CD4-positive, alpha-beta memory T cell (primary cell): ENCODE measurements around the gene LRRC28. TPM values are rescaled to one million over a fixed set of nuclear protein-coding genes. Genes with fewer than 3 reads are reported as not detected.

Experiments used
- CTCF ChIA-PET: fragments of 350-600 bp; sonication (Branson Sonifier 250); formaldehyde crosslinking; loops from one replicate; lab custom pipeline; 2021; ENCODE audit warnings: inconsistent platforms; ENCODE audit not compliant: partially characterized antibody; lab: Charles Lee
- POLR2A ChIA-PET: fragments of 350-600 bp; sonication (Branson Sonifier 250); formaldehyde crosslinking; loops from one replicate; lab custom pipeline; 2021; ENCODE audit not compliant: partially characterized antibody; lab: Charles Lee
- DNase-seq, 5 donors: peaks; one replicate each; pipeline versions ENCODE4 v3.0.0 to v3.0.0-alpha.2; 2020 to 2022; ENCODE audit warnings: mixed read lengths in 1 of 5
- H3K27ac ChIP-seq: one replicate; pipeline ENCODE4 v1.7.0; 2013; ENCODE audit warnings: low read depth, low read length
- H3K27me3 ChIP-seq: 2 replicates; pipeline ENCODE4 v1.7.0; 2013; ENCODE audit warnings: mild to moderate bottlenecking, low read length, moderate library complexity; ENCODE audit not compliant: insufficient read depth
- H3K36me3 ChIP-seq: 2 replicates; pipeline ENCODE4 v1.7.0; 2013; ENCODE audit warnings: mild to moderate bottlenecking, low read length, moderate library complexity; ENCODE audit not compliant: insufficient read depth
- H3K4me1 ChIP-seq: 2 replicates; pipeline ENCODE4 v1.7.0; 2013; ENCODE audit warnings: mild to moderate bottlenecking, low read length, moderate library complexity; ENCODE audit not compliant: insufficient read depth
- H3K4me3 ChIP-seq, 2 donors: one replicate each; pipeline ENCODE4 v1.7.0; 2013; ENCODE audit warnings: low read length in 2 of 2, mild to moderate bottlenecking in 1 of 2
- H3K9me3 ChIP-seq, 2 donors: one replicate each; pipeline ENCODE4 v1.7.0; 2013; ENCODE audit warnings: low read length in 2 of 2, control low read depth in 1 of 2; ENCODE audit not compliant: control insufficient read depth in 1 of 2
- H3K27ac Mint-ChIP-seq, 7 donors: one replicate each; pipeline ENCODE4 v1.8.0; 2020 to 2021; ENCODE audit warnings: mixed read lengths in 7 of 7, mild to moderate bottlenecking in 6 of 7, inconsistent platforms in 3 of 7, moderate library complexity in 3 of 7
- H3K27me3 Mint-ChIP-seq, 2 donors: one replicate each; pipeline ENCODE4 v1.8.0; 2020 to 2021; ENCODE audit warnings: mixed read lengths in 2 of 2
- H3K36me3 Mint-ChIP-seq, 2 donors: one replicate each; pipeline ENCODE4 v1.8.0; 2020 to 2021; ENCODE audit warnings: mixed read lengths in 2 of 2, inconsistent platforms in 1 of 2, mild to moderate bottlenecking in 1 of 2
- H3K4me1 Mint-ChIP-seq, 4 donors: one replicate each; pipeline ENCODE4 v1.8.0; 2020 to 2021; ENCODE audit warnings: mixed read lengths in 4 of 4, mild to moderate bottlenecking in 1 of 4
- H3K4me3 Mint-ChIP-seq, 8 donors: one replicate each; pipeline ENCODE4 v1.8.0; 2020 to 2021; ENCODE audit warnings: mixed read lengths in 8 of 8, mild to moderate bottlenecking in 7 of 8, moderate library complexity in 6 of 8, inconsistent platforms in 3 of 8
- H3K9me3 Mint-ChIP-seq, 8 donors: one replicate each; pipeline ENCODE4 v1.8.0; 2020 to 2021; ENCODE audit warnings: mixed read lengths in 8 of 8, mild to moderate bottlenecking in 5 of 8, inconsistent platforms in 3 of 8, moderate library complexity in 1 of 8
- intact Hi-C: fragments of 100-400 bp; cut with micrococcal nuclease; formaldehyde crosslinking; loops from one replicate; pipeline ENCODE4 v1.15.1; 2023
- polyA plus RNA-seq, 2 donors: library from polyadenylated mRNA; unstranded; fragments of 300-500 nt; fragmentation: Illumina TruSeq; gene quantifications; one replicate each; pipeline ENCODE4 v1.2.3, GENCODE V29; 2021
- total RNA-seq, 2 experiments: library from RNA; stranded (reverse); gene quantifications; one replicate each; pipeline ENCODE4 v1.2.3, GENCODE V29; 2021

Gene LRRC28
- total and polyA plus RNA-seq, 4 experiments from 2014 or later = 16.4 to 27.1 (median 19.2) TPM

DNA sequence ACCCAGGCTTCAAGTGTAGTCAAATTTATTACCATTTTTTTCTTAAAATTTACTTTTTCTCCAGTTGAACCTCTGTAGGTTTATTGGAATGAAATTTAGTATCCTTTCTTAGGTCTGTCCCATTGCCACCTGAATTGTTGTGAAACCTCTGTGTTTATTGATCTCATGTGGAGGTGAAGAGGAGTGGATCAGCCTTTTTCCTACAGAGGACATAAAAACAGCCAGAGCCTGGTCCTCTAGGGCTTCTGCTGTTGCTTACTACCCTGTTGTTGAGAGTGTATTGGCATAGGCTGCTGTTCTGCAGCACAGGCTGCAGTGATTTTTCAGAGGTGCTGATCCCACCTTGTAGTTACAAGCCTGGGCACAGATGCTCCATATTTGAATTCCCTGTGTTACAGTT, 44.6 kb downstream of the LRRC28 start:
- ChIA-PET CTCF (no interaction called here), POLR2A (no interaction called here)
- H3K27ac ChIP-seq = no peak overlapping the region
- H3K4me1 ChIP-seq = no peaks in the 10 kb centered on the region
- intact Hi-C loops = no loop called here
- DNase-seq = no peak
- Mint-ChIP-seq H3K27me3 (no peaks in the 10 kb centered on the region), H3K9me3 (peaks cover 0 to 2% (median 0%) of the 10 kb centered on the region in 8 donors), H3K36me3 (peaks cover 26 to 41% of the 10 kb centered on the region in 2 donors), H3K4me3 (no peak overlapping the region), H3K27ac (no peak overlapping the region), H3K4me1 (peaks cover 0 to 2% (median under 1%) of the 10 kb centered on the region in 4 donors)
- H3K27me3 ChIP-seq = no peaks in the 10 kb centered on the region
- H3K9me3 ChIP-seq = no peaks in the 10 kb centered on the region
- no peak overlapping the region for H3K4me3 ChIP-seq
- no peaks in the 10 kb centered on the region for H3K36me3 ChIP-seq

DNA sequence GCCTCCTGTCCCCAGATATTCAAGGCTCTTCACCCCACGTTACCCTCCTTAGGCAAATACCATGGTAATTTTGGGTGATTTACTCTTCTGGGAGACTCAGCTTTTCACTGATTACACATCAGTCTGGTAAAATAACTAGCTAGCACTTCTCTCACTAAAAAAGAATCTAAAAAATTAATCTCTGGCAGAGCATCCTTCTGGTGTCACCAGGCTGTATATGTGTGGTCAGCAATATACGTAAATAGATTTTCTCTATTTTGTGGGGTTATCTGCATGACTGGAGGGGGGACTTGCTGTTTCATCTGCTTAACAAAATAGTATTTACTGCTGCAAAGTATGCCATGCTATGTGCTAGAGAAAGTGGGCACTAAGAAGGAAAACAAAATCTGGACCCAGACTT, 45.1 kb downstream of the LRRC28 start:
- no peak overlapping the region for H3K27ac ChIP-seq
- DNase-seq = no peak
- Mint-ChIP-seq H3K4me1 (peaks cover 0 to 2% (median under 1%) of the 10 kb centered on the region in 4 donors), H3K27me3 (no peaks in the 10 kb centered on the region), H3K27ac (no peak overlapping the region), H3K4me3 (no peak overlapping the region), H3K36me3 (peaks cover 20 to 38% of the 10 kb centered on the region in 2 donors), H3K9me3 (peaks cover 0 to 2% (median 0%) of the 10 kb centered on the region in 8 donors)
- H3K9me3 ChIP-seq = no peaks in the 10 kb centered on the region
- no peaks in the 10 kb centered on the region for H3K4me1 ChIP-seq
- no peaks in the 10 kb centered on the region for H3K27me3 ChIP-seq
- H3K4me3 ChIP-seq = no peak overlapping the region
- intact Hi-C loops = no loop called here
- POLR2A ChIA-PET = no interaction called here
- CTCF ChIA-PET = interaction anchor here (0.7 to 1.8 kb wide), 3 partner anchors 39 to 408 kb away, joined by 3 to 4 read pairs (median 4); no protein-coding TSS in a partner anchor
- no peaks in the 10 kb centered on the region for H3K36me3 ChIP-seq

DNA sequence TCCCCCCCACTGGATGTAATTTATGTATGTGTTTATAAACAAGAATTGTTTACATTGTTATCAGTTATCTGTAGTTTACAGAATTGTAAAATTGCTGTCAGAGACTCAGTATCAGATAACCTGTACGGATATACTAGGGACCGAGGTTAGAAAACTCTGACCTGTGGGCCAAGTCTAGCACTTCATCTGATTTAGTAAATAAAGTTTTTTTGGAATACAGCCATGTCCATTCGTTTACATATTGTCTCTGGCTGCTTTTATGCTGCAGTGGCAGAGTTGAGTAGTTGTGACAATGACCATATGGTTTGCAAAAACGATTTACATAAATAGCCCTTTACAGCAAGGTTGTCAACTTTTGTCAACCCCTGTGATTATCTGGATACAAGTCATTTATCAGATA, 52.6 kb downstream of the LRRC28 start:
- H3K36me3 Mint-ChIP-seq = peaks cover 1 to 16% of the 10 kb centered on the region in 2 donors
- Histone ChIP-seq H3K36me3 (no peaks in the 10 kb centered on the region), H3K9me3 (no peaks in the 10 kb centered on the region), H3K27me3 (no peaks in the 10 kb centered on the region), H3K27ac (no peak overlapping the region), H3K4me3 (no peak overlapping the region), H3K4me1 (no peaks in the 10 kb centered on the region)
- intact Hi-C loops = no loop called here
- H3K27ac Mint-ChIP-seq = no peak overlapping the region
- no peaks in the 10 kb centered on the region for H3K27me3 Mint-ChIP-seq
- H3K4me1 Mint-ChIP-seq = no peaks in the 10 kb centered on the region
- H3K9me3 Mint-ChIP-seq = no peaks in the 10 kb centered on the region
- no peak for DNase-seq
- CTCF ChIA-PET = no interaction called here
- POLR2A ChIA-PET = no interaction called here
- H3K4me3 Mint-ChIP-seq = no peak overlapping the region

DNA sequence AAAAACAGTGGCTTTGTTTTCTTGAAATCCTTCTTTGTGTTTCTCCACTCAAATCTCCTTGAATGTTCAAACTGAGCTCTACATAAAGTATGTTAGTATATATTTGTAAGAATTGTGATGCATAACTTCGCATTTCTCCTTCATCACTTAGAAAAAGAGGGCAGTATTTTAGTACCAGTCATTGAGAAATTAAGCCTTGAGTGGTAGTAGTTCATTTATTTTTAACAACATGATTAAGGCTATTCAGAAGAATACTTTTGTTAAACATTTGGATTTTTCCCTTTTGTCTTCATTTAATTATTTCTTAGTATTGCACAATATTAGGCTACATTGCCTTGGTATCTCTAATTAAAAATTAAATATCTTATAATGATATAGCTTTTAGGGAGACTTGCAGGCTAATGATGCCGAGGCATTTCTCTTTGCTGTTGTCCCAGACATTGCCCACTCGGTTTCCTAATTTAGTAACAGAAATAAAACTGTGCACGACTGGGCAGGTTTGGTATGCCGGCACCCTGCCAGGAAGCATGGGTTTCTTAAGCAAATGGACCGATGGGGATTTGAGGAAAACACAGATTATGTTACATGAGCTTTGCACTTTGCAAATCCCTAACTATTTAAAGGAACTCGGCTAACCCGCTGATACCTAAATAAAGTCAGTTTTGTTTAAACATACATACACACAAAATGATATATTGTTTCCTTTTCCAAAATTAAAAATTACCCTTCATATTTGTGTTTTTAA, 54.7 kb downstream of the LRRC28 start:
- H3K27me3 Mint-ChIP-seq = no peaks in the 10 kb centered on the region
- no peaks in the 10 kb centered on the region for H3K9me3 Mint-ChIP-seq
- peaks cover 1 to 23% of the 10 kb centered on the region in 2 donors for H3K36me3 Mint-ChIP-seq
- no peak overlapping the region for H3K27ac Mint-ChIP-seq
- H3K4me3 Mint-ChIP-seq = no peak overlapping the region
- no peak for DNase-seq
- Histone ChIP-seq H3K9me3 (no peaks in the 10 kb centered on the region), H3K27ac (no peak overlapping the region), H3K4me3 (no peak overlapping the region), H3K36me3 (no peaks in the 10 kb centered on the region), H3K4me1 (no peaks in the 10 kb centered on the region), H3K27me3 (no peaks in the 10 kb centered on the region)
- ChIA-PET CTCF (no interaction called here), POLR2A (no interaction called here)
- intact Hi-C loops = no loop called here
- no peaks in the 10 kb centered on the region for H3K4me1 Mint-ChIP-seq

DNA sequence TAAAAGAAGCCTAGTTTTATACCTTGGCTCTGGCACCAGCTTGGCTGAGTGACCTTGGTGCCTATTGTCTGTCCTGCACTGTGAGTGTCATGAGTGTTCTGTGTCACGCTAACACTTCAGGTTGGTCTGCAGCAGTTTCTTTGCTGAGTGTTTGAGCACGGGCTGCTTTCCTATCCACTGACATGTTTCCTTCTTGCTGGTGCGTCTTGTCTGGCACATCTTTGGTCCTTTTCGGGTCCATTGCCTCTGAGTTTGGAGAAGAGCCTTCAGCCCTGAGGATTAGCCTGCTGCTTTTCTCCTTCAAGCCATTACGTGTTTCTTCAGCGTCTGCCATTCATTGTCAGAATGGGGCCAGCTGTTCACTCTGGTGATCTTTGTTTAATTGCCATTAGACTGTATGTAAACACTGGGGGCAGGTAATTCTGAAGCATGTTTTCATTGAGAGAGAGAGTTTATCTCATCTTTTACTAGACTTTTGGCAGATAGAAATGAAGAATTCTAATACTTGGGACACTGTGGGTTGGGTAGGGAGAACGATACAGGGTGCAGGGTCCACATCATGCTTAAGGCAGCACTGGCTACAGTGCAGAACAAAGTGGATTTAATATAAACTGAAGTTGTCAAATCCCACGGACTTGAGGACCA, 55.5 kb downstream of the LRRC28 start:
- intact Hi-C loops = no loop called here
- no peaks in the 10 kb centered on the region for H3K36me3 ChIP-seq
- Mint-ChIP-seq H3K36me3 (peaks cover 0 to 30% of the 10 kb centered on the region in 2 donors), H3K27me3 (no peaks in the 10 kb centered on the region), H3K27ac (no peak overlapping the region), H3K4me3 (no peak overlapping the region), H3K4me1 (no peaks in the 10 kb centered on the region), H3K9me3 (no peaks in the 10 kb centered on the region)
- H3K4me3 ChIP-seq = no peak overlapping the region
- no peaks in the 10 kb centered on the region for H3K9me3 ChIP-seq
- ChIA-PET CTCF (no interaction called here), POLR2A (no interaction called here)
- H3K4me1 ChIP-seq = no peaks in the 10 kb centered on the region
- DNase-seq = no peak
- no peaks in the 10 kb centered on the region for H3K27me3 ChIP-seq
- no peak overlapping the region for H3K27ac ChIP-seq

DNA sequence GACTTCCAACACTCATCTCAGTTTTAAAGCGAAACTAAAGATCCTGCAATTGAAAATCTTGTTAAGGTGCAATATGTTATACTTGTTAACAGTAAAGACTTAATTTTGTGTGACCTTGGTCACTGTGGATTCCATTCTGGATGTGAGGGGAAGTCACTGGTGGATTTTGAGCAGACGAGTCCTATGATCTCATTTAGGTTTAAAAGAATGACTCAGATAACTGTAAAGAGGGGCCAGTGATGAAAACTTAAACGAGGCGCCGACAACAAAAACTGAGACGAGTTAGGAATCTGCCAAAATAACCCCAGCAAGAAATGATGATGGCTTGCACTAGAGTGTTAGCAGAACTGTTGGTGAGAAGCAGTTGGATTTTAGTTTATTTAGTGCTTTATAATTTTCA, 56.5 kb downstream of the LRRC28 start:
- Histone ChIP-seq H3K27me3 (no peaks in the 10 kb centered on the region), H3K36me3 (no peaks in the 10 kb centered on the region), H3K27ac (no peak overlapping the region), H3K4me3 (no peak overlapping the region), H3K4me1 (no peaks in the 10 kb centered on the region), H3K9me3 (no peaks in the 10 kb centered on the region)
- Mint-ChIP-seq H3K36me3 (peaks cover 5 to 32% of the 10 kb centered on the region in 2 donors), H3K9me3 (peaks cover 0 to 7% (median 3%) of the 10 kb centered on the region in 8 donors), H3K4me3 (no peak overlapping the region), H3K4me1 (no peaks in the 10 kb centered on the region), H3K27ac (no peak overlapping the region), H3K27me3 (no peaks in the 10 kb centered on the region)
- ChIA-PET POLR2A (no interaction called here), CTCF (no interaction called here)
- intact Hi-C loops = no loop called here
- no peak for DNase-seq

DNA sequence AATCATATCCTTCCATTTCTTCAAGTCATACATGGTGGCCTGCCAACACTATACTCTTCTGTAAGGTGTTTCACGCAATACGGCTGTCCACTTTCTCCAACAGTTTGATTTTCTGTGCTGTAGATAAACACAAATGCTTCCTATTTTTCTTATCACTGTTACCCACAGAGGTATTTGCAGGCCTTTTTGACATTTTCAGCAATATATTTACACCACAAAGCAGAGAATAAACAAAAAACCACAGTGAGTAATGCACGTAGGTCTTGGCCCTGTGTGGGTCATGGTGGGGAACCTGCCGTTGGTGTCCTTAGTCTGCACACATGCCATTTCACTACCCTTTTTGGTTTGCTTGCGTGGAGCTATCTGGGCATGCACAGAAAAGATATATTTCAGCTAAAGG, 59.5 kb downstream of the LRRC28 start:
- Mint-ChIP-seq H3K4me1 (no peaks in the 10 kb centered on the region), H3K27me3 (no peaks in the 10 kb centered on the region), H3K36me3 (peaks cover 10 to 42% of the 10 kb centered on the region in 2 donors), H3K27ac (no peak overlapping the region), H3K9me3 (peaks cover 2 to 15% (median 8%) of the 10 kb centered on the region in 8 donors), H3K4me3 (no peak overlapping the region)
- no peaks in the 10 kb centered on the region for H3K9me3 ChIP-seq
- CTCF ChIA-PET = no interaction called here
- POLR2A ChIA-PET = no interaction called here
- H3K4me1 ChIP-seq = no peaks in the 10 kb centered on the region
- H3K27ac ChIP-seq = no peak overlapping the region
- H3K4me3 ChIP-seq = no peak overlapping the region
- intact Hi-C loops = no loop called here
- no peak for DNase-seq
- no peaks in the 10 kb centered on the region for H3K36me3 ChIP-seq
- no peaks in the 10 kb centered on the region for H3K27me3 ChIP-seq
